ENCODE results near the gene SNAI3. TPM values are rescaled to one million over a fixed set of nuclear protein-coding genes. Genes with fewer than 3 reads are reported as not detected.

The SNAI3 gene
- total RNA-seq, 2 donors from 2014 or later = 1.0 to 1.6 TPM

DNA sequence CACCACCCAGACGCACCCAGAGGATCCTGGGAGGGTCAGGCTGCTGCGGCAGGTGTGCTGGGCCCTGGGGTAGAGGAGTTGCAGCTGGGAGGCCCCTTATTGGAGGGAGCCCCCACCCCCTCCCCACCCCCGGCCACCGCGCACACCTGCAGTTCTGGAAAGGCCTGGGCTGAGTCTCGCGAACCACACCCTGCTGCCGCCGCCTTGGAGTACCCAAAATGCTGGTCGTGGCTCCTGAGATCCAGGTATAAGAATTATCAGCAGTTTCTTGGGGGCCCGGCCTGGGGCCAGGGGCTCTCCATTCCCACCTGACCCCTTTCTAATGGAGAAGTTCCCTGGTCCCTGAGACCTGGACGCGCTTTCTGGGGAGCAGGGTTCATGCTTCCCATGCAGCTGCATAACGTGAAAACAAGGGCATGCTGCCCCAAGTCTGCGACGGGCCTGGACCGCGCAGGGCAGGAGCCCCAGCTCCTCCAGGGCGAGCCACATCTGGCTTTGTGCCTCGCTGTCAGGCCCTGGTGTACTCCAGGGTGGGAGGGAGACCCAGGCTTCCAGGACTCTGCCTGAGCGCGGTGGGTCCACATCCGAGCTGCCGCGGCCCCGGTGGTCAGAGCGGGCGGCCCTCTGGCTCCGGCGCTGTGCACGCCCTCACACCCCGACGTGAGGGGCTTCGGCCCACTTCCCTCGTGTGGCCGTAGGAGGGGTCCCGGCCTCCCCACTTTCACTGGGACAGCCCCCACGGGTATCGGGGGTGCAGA, 7.3 kb upstream of the SNAI3 start:
- TF ChIP-seq, protein P1, sequence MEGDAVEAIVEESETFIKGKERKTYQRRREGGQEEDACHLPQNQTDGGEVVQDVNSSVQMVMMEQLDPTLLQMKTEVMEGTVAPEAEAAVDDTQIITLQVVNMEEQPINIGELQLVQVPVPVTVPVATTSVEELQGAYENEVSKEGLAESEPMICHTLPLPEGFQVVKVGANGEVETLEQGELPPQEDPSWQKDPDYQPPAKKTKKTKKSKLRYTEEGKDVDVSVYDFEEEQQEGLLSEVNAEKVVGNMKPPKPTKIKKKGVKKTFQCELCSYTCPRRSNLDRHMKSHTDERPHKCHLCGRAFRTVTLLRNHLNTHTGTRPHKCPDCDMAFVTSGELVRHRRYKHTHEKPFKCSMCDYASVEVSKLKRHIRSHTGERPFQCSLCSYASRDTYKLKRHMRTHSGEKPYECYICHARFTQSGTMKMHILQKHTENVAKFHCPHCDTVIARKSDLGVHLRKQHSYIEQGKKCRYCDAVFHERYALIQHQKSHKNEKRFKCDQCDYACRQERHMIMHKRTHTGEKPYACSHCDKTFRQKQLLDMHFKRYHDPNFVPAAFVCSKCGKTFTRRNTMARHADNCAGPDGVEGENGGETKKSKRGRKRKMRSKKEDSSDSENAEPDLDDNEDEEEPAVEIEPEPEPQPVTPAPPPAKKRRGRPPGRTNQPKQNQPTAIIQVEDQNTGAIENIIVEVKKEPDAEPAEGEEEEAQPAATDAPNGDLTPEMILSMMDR (IDR thresholded peaks at IDR 0.05) = no peak
- Histone ChIP-seq H3K4me3 (no peak overlapping the region), H3K4me1 (peaks cover 0 to 2% of the 10 kb centered on the region in 2 donors), H3K27me3 (no peaks in the 10 kb centered on the region), H3K36me3 (peaks cover 27% of the 10 kb centered on the region), H3K27ac (no peak overlapping the region), H3K9me3 (no peaks in the 10 kb centered on the region)
- no peak for DNase-seq (ENCODE audit: low spot score)

DNA sequence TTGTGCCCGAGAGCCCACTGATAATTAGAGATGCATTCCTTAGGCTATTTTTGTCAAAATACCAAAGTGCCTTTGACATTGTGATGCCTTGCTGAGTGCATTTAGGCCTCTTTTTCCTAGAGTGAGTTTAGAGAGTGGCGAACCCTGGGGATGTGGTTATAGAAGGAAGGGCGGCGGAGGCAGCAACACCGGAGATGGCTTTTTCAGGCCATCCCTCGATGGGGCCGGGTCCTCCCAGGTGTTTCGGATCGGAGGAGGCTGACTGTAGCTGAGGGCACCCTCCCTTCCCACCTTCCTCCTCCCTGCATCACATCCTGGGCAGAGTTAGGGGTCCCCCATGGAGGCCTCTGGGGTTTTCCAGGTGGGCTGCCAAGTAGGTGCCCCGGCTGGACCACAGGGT, 6.6 kb upstream of the SNAI3 start:
- DNase-seq (ENCODE audit: low spot score) = no peak
- Histone ChIP-seq H3K27me3 (no peaks in the 10 kb centered on the region), H3K9me3 (no peaks in the 10 kb centered on the region)

DNA sequence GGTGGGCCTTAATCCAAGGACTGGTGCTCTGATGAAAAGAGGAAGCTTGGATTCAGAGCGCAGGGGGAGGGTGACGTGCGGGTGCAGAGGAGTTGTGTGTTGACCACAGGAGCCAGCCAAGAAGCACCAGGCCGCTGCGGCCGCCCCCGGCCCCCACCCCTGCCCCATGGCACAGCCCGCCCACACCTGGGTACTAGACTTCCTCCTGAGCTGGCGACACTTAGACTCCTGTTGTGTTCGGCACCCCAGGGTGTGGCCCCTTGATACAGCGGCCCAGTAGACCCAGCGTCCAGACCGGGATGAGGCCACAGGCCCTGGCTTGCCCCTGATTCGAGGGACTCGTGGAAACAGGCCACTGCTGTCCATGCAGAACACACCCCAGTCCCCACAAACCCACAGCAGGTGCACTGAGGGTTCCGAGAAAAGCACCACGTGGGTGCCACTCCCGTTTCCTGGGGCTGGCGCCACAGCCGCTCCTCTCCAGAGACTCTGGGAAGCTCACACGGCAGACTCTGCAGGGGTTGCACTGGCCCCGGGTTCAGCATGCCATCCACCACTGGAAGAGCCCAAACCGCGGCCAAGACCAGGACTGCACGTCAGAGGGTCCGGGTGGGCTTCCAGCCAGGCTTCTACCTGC, 5.7 kb upstream of the SNAI3 start:
- no peak overlapping the region for H3K27ac ChIP-seq
- no peak overlapping the region for H3K4me3 ChIP-seq
- H3K9me3 ChIP-seq = no peaks in the 10 kb centered on the region
- H3K27me3 ChIP-seq = no peaks in the 10 kb centered on the region
- TF ChIP-seq, protein P1 (IDR thresholded peaks at IDR 0.05) = no peak
- DNase-seq (ENCODE audit: low spot score) = no peak
- peaks cover 0 to 16% of the 10 kb centered on the region in 2 donors for H3K4me1 ChIP-seq
- H3K36me3 ChIP-seq = peaks cover 12% of the 10 kb centered on the region

More for the DNA sequence above, 6.6 kb upstream of the SNAI3 start:
- H3K27ac ChIP-seq = no peak overlapping the region
- TF ChIP-seq, protein P1 (IDR thresholded peaks at IDR 0.05) = no peak
- peaks cover 20% of the 10 kb centered on the region for H3K36me3 ChIP-seq
- no peak overlapping the region for H3K4me3 ChIP-seq
- peaks cover 0 to 9% of the 10 kb centered on the region in 2 donors for H3K4me1 ChIP-seq

DNA sequence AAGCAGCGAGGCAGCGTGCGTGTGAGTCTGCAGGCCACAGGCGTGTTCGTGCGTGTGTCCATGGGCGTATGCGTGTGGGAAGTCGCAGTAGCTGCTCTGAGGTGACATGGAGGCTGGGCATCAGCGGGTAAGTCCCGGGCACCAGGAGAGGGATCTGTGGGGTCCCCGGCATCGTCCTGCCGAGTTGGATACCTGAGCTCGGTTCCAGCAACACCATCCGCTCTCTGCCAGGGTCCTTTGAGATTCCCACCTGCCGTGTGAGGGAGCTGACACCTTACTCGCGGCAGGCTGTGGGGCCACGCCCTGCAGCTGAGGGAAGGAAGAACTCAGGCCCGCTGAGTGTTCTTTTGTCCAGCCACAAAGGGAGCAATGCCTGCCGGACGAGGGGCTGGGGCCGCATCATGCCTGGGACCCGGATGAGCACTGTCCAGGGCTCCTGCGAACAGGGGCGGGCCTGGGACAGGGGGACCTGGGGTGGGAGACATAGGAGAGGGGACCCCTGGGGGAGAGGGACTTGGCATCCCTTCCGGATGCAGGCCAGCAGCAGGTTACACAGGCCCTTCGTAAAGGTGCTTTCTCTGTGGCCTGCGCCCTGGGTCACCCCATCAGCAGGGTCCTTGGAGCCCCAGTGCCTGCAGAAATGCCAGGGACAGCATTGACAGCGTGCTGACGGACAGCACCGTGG, 5.0 kb upstream of the SNAI3 start:
- DNase-seq (ENCODE audit: low spot score) = no peak
- Histone ChIP-seq H3K27ac (no peak overlapping the region), H3K27me3 (no peaks in the 10 kb centered on the region), H3K36me3 (peaks cover 4% of the 10 kb centered on the region), H3K4me3 (no peak overlapping the region), H3K9me3 (no peaks in the 10 kb centered on the region), H3K4me1 (peaks cover 0 to 24% of the 10 kb centered on the region in 2 donors)
- TF ChIP-seq, protein P1 (IDR thresholded peaks at IDR 0.05) = no peak

DNA sequence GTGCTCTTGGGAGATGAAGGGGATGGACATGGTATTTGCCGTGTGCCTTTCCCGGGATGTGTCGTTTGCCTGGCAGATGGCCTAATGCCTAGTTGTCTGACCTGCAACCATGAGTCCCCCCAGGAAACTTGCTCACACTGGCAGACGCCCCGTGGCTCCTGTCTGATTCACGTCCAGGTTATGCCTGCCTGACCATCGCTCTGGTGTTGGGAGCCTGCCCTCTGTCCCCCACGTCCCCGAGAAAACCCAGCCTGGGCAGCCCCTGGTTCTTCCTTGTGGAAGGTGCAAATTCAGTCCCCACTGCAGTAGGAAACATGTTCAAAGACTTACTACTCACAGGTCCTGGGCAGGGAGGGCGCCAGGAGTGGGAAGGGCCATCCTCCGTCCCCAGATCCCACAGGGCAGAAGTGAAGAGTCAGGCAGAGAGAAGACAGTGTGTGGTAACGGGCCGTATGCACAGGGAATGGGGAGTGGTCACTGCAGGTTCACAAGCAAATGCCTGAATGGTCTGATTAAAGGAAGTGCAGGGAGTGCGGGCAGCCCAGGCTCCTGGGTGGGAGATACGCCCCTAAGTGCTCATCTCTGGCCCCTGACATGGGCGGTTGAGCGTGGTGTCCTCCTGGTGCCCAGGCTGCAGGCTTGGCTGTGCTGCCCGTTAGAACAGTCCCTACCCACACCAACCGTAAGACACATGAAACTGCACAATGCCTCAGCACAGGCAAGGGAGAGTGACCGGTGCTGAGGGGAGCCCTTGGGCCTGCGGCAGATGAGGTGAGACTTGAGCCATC, 4.2 kb upstream of the SNAI3 start:
- Histone ChIP-seq H3K4me3 (no peak overlapping the region), H3K27ac (no peak overlapping the region), H3K4me1 (peaks cover 0 to 31% of the 10 kb centered on the region in 2 donors), H3K36me3 (no peaks in the 10 kb centered on the region), H3K27me3 (no peaks in the 10 kb centered on the region), H3K9me3 (no peaks in the 10 kb centered on the region)
- no peak for DNase-seq (ENCODE audit: low spot score)
- TF ChIP-seq, protein P1 (IDR thresholded peaks at IDR 0.05) = no peak
